T-helper 2 cell treated with Interferon-gamma antibody and Interleukin-4, amounts not matched to agents 100 ng/mL and 5 ng/mL, for 36 hours (primary cell): ENCODE data around the gene ISLR. TPM values are rescaled to one million over a fixed set of nuclear protein-coding genes. Genes with fewer than 3 reads are reported as not detected.

Source experiments
- intact Hi-C: fragments of 100-400 bp; cut with micrococcal nuclease; formaldehyde crosslinking; loops from one replicate; pipeline ENCODE4 v1.15.1; 2023
- total RNA-seq: library from RNA; stranded (reverse); gene quantifications from 2 replicates; pipeline ENCODE4 v1.2.3, GENCODE V29; 2022

The ISLR gene
- total RNA-seq, 1 donor from 2014 or later: not detected

- intact Hi-C loops: no loop called here
Measured at GRCh38 chr15:74192751-74193150, 19.2 kb downstream of the ISLR start.

- intact Hi-C loops: no loop called here
Measured at GRCh38 chr15:74193299-74193718, 19.8 kb downstream of the ISLR start.

- intact Hi-C loops: no loop called here
Measured at GRCh38 chr15:74193905-74194304, 20.4 kb downstream of the ISLR start.

- intact Hi-C loops: no loop called here
Measured at GRCh38 chr15:74194572-74195559, 21.4 kb downstream of the ISLR start.

GRCh38 chr15:74196175-74196574, 22.7 kb downstream of the ISLR start:
- intact Hi-C loops: no loop called here

- intact Hi-C loops: no loop called here
Measured at GRCh38 chr15:74197176-74197965, 23.9 kb downstream of the ISLR start.

GRCh38 chr15:74199297-74199652, 25.8 kb downstream of the ISLR start:
- intact Hi-C loops: no loop called here

GRCh38 chr15:74200412-74200815, 26.9 kb downstream of the ISLR start:
- intact Hi-C loops: no loop called here

- intact Hi-C loops: no loop called here
Measured at GRCh38 chr15:74200871-74201419, 27.4 kb downstream of the ISLR start.

- intact Hi-C loops: no loop called here
Measured at GRCh38 chr15:74201710-74202420, 28.4 kb downstream of the ISLR start.

GRCh38 chr15:74202452-74203401, 29.2 kb downstream of the ISLR start, which contains the start of gene STRA6:
STRA6 (minus strand) TSS chr15:74202787; CDS start chr15:74202267, 520 bp downstream.
- intact Hi-C loops: no loop called here

GRCh38 chr15:74203914-74204431, 30.5 kb downstream of the ISLR start:
- intact Hi-C loops: no loop called here

GRCh38 chr15:74205582-74205947, 32.1 kb downstream of the ISLR start:
- intact Hi-C loops: no loop called here

- intact Hi-C loops: no loop called here
Measured at GRCh38 chr15:74206801-74207281, 33.3 kb downstream of the ISLR start.

GRCh38 chr15:74207652-74208440, 34.3 kb downstream of the ISLR start:
- intact Hi-C loops: no loop called here

- intact Hi-C loops: no loop called here
Measured at GRCh38 chr15:74208496-74208895, 35.0 kb downstream of the ISLR start.

GRCh38 chr15:74208901-74209559, 35.5 kb downstream of the ISLR start:
- intact Hi-C loops: no loop called here

- intact Hi-C loops: no loop called here
Measured at GRCh38 chr15:74209560-74209958, 36.0 kb downstream of the ISLR start.
